ENCODE data around the gene LYPD8.
"Not testable (repeated sequence)": the region's sequence is repeated elsewhere in the genome, so short reads cannot be mapped to it uniquely, and the experiment has no call there.

LYPD8 gene

DNA sequence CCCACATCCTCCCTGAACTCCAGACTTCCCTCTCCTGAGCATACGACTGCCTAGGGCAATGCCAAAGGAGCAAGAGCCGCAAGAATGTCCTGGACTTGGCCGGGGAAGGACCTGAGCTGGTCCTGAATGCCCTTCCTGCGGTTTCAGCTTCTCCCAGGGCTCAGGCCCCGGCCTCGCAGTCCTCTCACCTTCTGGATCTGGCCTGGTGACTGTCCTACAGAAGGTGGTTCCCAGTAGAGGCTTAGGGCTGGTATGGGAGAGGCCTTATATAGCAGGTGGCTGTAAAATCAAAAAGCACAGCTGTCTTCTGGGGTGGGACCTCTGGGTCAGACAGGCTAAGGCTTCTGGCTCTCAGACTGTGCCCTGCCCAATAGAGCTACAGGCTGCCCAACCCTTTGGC, at the start of gene LYPD8:
Gene LYPD8, minus strand, starts transcription at position 243 of the 400 bp plus-strand sequence. CDS start 4,678 bp downstream, outside the sequence.
- Histone ChIP-seq H3K4me1 (ENCODE audit: control insufficient read depth, insufficient read depth, low read length) (no peaks in the 10 kb centered on the region), H3K27me3 (ENCODE audit: control insufficient read depth in 1 of 2, insufficient read depth in 2 of 2, low read length in 2 of 2) (no peaks in the 10 kb centered on the region), H3K36me3 (ENCODE audit: control insufficient read depth in 2 of 2, insufficient read depth in 2 of 2, low read length in 2 of 2) (no peaks in the 10 kb centered on the region), H3K9me3 (ENCODE audit: control insufficient read depth in 2 of 2, low read length in 2 of 2) (no peaks in the 10 kb centered on the region), H3K4me3 (ENCODE audit: low read length in 2 of 2) (no peak within 1 kb of the TSS), H3K27ac (ENCODE audit: low read length) (no peak within 1 kb of the TSS), H3K9ac (ENCODE audit: low read length in 2 of 2) (no peak within 1 kb of the TSS)

DNA sequence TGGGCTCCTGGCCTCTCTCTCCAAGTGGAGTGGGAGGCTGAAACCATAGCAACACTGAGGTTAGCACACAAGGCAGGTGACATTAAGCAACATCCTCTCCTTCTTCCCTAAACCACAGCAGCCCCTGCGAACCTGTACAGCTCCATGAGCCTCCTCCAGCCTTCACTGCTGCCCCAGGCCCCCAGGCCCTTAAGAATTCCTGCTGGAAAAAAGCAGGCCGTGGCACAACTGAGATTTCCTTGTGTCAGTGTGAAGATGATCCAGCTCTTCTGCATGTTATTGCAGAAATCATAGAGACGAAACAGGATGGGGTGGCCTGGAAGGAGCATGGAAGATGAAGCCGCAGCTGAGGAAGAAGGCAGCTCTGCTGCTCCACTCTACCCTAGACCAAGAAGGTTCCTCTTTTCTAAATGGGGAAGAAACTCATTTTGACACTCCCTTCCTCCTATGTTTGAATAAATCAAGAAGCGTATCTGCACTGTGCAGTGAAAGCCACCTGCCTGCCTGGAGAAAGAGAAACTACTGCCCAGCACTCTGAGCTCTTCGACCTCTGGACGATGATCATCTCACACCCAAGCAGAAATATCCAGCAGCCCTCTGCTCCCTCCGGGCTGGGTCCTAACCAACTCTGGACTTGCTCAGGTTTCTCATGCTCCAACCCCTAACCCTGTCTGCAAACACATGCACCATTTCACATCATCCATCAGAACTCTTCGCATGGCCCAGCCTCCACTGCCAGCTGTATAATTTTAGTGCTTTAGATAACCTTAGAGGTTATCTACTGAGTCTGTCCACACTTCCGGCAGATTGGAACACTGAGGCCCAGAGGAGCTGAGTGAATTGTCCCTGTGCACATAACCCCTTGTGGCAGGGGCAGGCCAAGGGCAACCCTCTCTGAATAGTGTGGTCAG, 49.5 kb upstream of the LYPD8 start:
- H3K27me3 ChIP-seq (ENCODE audit: control insufficient read depth in 1 of 2, insufficient read depth in 2 of 2, low read length in 2 of 2), result no peaks in the 10 kb centered on the region
- no peak overlapping the region for H3K27ac ChIP-seq (ENCODE audit: low read length)
- H3K4me1 ChIP-seq (ENCODE audit: control insufficient read depth, insufficient read depth, low read length), result peaks cover 4% of the 10 kb centered on the region
- no peak overlapping the region for H3K4me3 ChIP-seq (ENCODE audit: low read length in 2 of 2)
- no peak overlapping the region for H3K9ac ChIP-seq (ENCODE audit: low read length in 2 of 2)
- no peaks in the 10 kb centered on the region for H3K36me3 ChIP-seq (ENCODE audit: control insufficient read depth in 2 of 2, insufficient read depth in 2 of 2, low read length in 2 of 2)
- no peaks in the 10 kb centered on the region for H3K9me3 ChIP-seq (ENCODE audit: control insufficient read depth in 2 of 2, low read length in 2 of 2)

DNA sequence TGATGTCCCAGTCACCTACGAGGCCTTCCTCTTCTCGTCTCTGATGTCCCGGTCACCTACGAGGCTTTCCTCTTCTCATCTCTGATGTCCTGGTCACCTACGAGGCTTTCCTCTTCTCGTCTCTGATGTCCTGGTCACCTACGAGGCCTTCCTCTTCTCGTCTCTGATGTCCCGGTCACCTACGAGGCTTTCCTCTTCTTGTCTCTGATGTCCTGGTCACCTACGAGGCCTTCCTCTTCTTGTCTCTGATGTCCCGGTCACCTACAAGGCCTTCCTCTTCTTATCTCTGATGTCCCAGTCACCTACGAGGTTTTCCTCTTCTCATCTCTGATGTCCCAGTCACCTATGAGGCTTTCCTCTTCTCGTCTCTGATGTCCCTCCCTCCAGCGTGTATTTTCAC, 47.9 kb upstream of the LYPD8 start:
- H3K36me3 ChIP-seq (ENCODE audit: control insufficient read depth in 2 of 2, insufficient read depth in 2 of 2, low read length in 2 of 2); H3K4me1 ChIP-seq (ENCODE audit: control insufficient read depth, insufficient read depth, low read length); H3K4me3 ChIP-seq (ENCODE audit: low read length in 2 of 2); H3K9me3 ChIP-seq (ENCODE audit: control insufficient read depth in 2 of 2, low read length in 2 of 2); H3K27ac ChIP-seq (ENCODE audit: low read length); H3K27me3 ChIP-seq (ENCODE audit: control insufficient read depth in 1 of 2, insufficient read depth in 2 of 2, low read length in 2 of 2); H3K9ac ChIP-seq (ENCODE audit: low read length in 2 of 2): not testable (repeated sequence)

GRCh38 chr1:248802454-248802853, 46.9 kb upstream of the LYPD8 start:
- H3K9ac ChIP-seq (ENCODE audit: low read length in 2 of 2), result no peak overlapping the region
- H3K4me3 ChIP-seq (ENCODE audit: low read length in 2 of 2), result no peak overlapping the region
- H3K27me3 ChIP-seq (ENCODE audit: control insufficient read depth in 1 of 2, insufficient read depth in 2 of 2, low read length in 2 of 2), result no peaks in the 10 kb centered on the region
- H3K27ac ChIP-seq (ENCODE audit: low read length), result no peak overlapping the region
- no peaks in the 10 kb centered on the region for H3K36me3 ChIP-seq (ENCODE audit: control insufficient read depth in 2 of 2, insufficient read depth in 2 of 2, low read length in 2 of 2)
- H3K4me1 ChIP-seq (ENCODE audit: control insufficient read depth, insufficient read depth, low read length), result peaks cover 4% of the 10 kb centered on the region
- H3K9me3 ChIP-seq (ENCODE audit: control insufficient read depth in 2 of 2, low read length in 2 of 2), result no peaks in the 10 kb centered on the region

GRCh38 chr1:248800459-248800858, 44.9 kb upstream of the LYPD8 start:
- Histone ChIP-seq H3K4me3 (ENCODE audit: low read length in 2 of 2) (no peak overlapping the region), H3K9ac (ENCODE audit: low read length in 2 of 2) (no peak overlapping the region), H3K27me3 (ENCODE audit: control insufficient read depth in 1 of 2, insufficient read depth in 2 of 2, low read length in 2 of 2) (peaks cover 0 to 2% of the 10 kb centered on the region in 2 donors), H3K27ac (ENCODE audit: low read length) (no peak overlapping the region), H3K4me1 (ENCODE audit: control insufficient read depth, insufficient read depth, low read length) (no peaks in the 10 kb centered on the region), H3K9me3 (ENCODE audit: control insufficient read depth in 2 of 2, low read length in 2 of 2) (peaks cover 0 to 3% of the 10 kb centered on the region in 2 donors), H3K36me3 (ENCODE audit: control insufficient read depth in 2 of 2, insufficient read depth in 2 of 2, low read length in 2 of 2) (no peaks in the 10 kb centered on the region)

DNA sequence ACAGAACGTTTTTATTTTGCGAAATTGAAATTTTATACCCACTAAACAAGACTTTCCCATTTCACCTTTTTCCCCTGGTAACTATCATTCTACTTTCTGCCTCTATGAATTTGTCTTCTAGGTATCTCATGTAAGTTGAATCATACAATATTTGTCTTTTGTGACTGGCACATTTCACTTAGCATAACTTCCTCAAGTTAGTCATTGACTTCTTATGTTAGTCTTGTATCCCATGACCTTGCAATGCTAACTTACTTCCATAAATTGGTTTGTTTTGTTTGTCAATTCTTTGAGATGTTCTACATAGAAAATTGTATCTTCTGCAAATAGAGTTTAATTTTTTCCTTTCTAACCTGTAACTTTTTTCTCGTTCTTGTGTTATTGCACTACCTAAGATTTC, 43.2 kb upstream of the LYPD8 start:
- Histone ChIP-seq H3K27ac (ENCODE audit: low read length) (no peak overlapping the region), H3K4me3 (ENCODE audit: low read length in 2 of 2) (no peak overlapping the region), H3K36me3 (ENCODE audit: control insufficient read depth in 2 of 2, insufficient read depth in 2 of 2, low read length in 2 of 2) (no peaks in the 10 kb centered on the region), H3K27me3 (ENCODE audit: control insufficient read depth in 1 of 2, insufficient read depth in 2 of 2, low read length in 2 of 2) (peaks cover 0 to 2% of the 10 kb centered on the region in 2 donors), H3K9me3 (ENCODE audit: control insufficient read depth in 2 of 2, low read length in 2 of 2) (peaks cover 3 to 4% of the 10 kb centered on the region in 2 donors), H3K4me1 (ENCODE audit: control insufficient read depth, insufficient read depth, low read length) (no peaks in the 10 kb centered on the region), H3K9ac (ENCODE audit: low read length in 2 of 2) (no peak overlapping the region)

DNA sequence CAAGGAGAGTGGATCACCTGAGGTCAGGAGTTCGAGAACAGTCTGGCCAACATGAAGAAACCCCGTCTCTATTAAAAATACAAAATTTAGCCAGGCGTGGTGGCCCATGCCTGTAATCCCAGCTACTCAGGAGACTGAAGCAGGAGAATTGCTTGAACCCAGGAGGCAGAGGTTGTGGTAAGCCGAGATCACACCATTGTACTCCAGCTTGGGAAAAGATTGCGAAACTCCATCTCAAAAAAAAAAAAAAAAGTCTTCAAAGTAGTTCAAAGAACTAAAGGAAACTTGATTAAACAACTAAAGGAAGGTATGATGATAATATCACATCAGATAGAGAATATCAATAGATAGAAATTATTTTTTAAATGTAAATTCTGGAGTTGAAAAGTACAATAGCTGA, 39.1 kb upstream of the LYPD8 start:
- H3K36me3 ChIP-seq (ENCODE audit: control insufficient read depth in 2 of 2, insufficient read depth in 2 of 2, low read length in 2 of 2); H3K4me3 ChIP-seq (ENCODE audit: low read length in 2 of 2); H3K9ac ChIP-seq (ENCODE audit: low read length in 2 of 2); H3K9me3 ChIP-seq (ENCODE audit: control insufficient read depth in 2 of 2, low read length in 2 of 2); H3K27ac ChIP-seq (ENCODE audit: low read length); H3K27me3 ChIP-seq (ENCODE audit: control insufficient read depth in 1 of 2, insufficient read depth in 2 of 2, low read length in 2 of 2); H3K4me1 ChIP-seq (ENCODE audit: control insufficient read depth, insufficient read depth, low read length): not testable (repeated sequence)

GRCh38 chr1:248793592-248793991, 38.0 kb upstream of the LYPD8 start:
- H3K27ac ChIP-seq (ENCODE audit: low read length), result no peak overlapping the region

DNA sequence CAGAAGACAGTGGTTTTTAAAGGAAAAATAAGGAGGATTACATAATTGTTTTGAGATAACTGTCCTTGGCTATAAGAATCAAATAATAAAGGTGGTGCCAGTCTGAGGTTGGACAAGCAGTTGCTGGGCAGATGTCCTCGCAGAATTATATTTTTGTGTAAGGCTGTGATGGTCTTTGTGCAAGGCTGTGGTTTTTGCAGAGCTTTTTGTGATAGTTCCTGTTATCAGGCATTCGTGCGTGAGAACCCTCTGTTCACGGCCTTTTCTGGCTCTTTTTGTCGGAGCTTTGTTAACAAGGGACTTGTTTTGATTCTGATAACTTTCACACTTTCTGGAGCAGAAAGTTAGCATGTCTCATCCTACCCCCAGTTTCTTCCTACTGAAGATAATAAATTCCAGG, 36.8 kb upstream of the LYPD8 start:
- Histone ChIP-seq H3K27ac (ENCODE audit: low read length) (no peak overlapping the region), H3K4me3 (ENCODE audit: low read length in 2 of 2) (no peak overlapping the region), H3K36me3 (ENCODE audit: control insufficient read depth in 2 of 2, insufficient read depth in 2 of 2, low read length in 2 of 2) (no peaks in the 10 kb centered on the region), H3K4me1 (ENCODE audit: control insufficient read depth, insufficient read depth, low read length) (no peaks in the 10 kb centered on the region), H3K27me3 (ENCODE audit: control insufficient read depth in 1 of 2, insufficient read depth in 2 of 2, low read length in 2 of 2) (peaks cover 0 to 2% of the 10 kb centered on the region in 2 donors), H3K9ac (ENCODE audit: low read length in 2 of 2) (no peak overlapping the region), H3K9me3 (ENCODE audit: control insufficient read depth in 2 of 2, low read length in 2 of 2) (peaks cover 3 to 4% of the 10 kb centered on the region in 2 donors)

More at GRCh38 chr1:248793592-248793991, 38.0 kb upstream of the LYPD8 start:
- Histone ChIP-seq H3K9ac (ENCODE audit: low read length in 2 of 2) (no peak overlapping the region), H3K36me3 (ENCODE audit: control insufficient read depth in 2 of 2, insufficient read depth in 2 of 2, low read length in 2 of 2) (no peaks in the 10 kb centered on the region), H3K4me3 (ENCODE audit: low read length in 2 of 2) (no peak overlapping the region), H3K27me3 (ENCODE audit: control insufficient read depth in 1 of 2, insufficient read depth in 2 of 2, low read length in 2 of 2) (peaks cover 0 to 2% of the 10 kb centered on the region in 2 donors), H3K4me1 (ENCODE audit: control insufficient read depth, insufficient read depth, low read length) (no peaks in the 10 kb centered on the region), H3K9me3 (ENCODE audit: control insufficient read depth in 2 of 2, low read length in 2 of 2) (peaks cover 3 to 4% of the 10 kb centered on the region in 2 donors)

- Histone ChIP-seq H3K27ac (ENCODE audit: low read length) (no peak overlapping the region), H3K4me1 (ENCODE audit: control insufficient read depth, insufficient read depth, low read length) (no peaks in the 10 kb centered on the region), H3K9ac (ENCODE audit: low read length in 2 of 2) (no peak overlapping the region), H3K4me3 (ENCODE audit: low read length in 2 of 2) (no peak overlapping the region), H3K36me3 (ENCODE audit: control insufficient read depth in 2 of 2, insufficient read depth in 2 of 2, low read length in 2 of 2) (no peaks in the 10 kb centered on the region), H3K27me3 (ENCODE audit: control insufficient read depth in 1 of 2, insufficient read depth in 2 of 2, low read length in 2 of 2) (peaks cover 0 to 2% of the 10 kb centered on the region in 2 donors), H3K9me3 (ENCODE audit: control insufficient read depth in 2 of 2, low read length in 2 of 2) (peaks cover 3 to 4% of the 10 kb centered on the region in 2 donors)
Measured at GRCh38 chr1:248791010-248791409, 35.5 kb upstream of the LYPD8 start.

GRCh38 chr1:248790456-248790855, 34.9 kb upstream of the LYPD8 start:
- Histone ChIP-seq H3K27ac (ENCODE audit: low read length) (no peak overlapping the region), H3K9me3 (ENCODE audit: control insufficient read depth in 2 of 2, low read length in 2 of 2) (peaks cover 1 to 3% of the 10 kb centered on the region in 2 donors), H3K27me3 (ENCODE audit: control insufficient read depth in 1 of 2, insufficient read depth in 2 of 2, low read length in 2 of 2) (no peaks in the 10 kb centered on the region), H3K4me1 (ENCODE audit: control insufficient read depth, insufficient read depth, low read length) (no peaks in the 10 kb centered on the region), H3K36me3 (ENCODE audit: control insufficient read depth in 2 of 2, insufficient read depth in 2 of 2, low read length in 2 of 2) (no peaks in the 10 kb centered on the region), H3K4me3 (ENCODE audit: low read length in 2 of 2) (no peak overlapping the region), H3K9ac (ENCODE audit: low read length in 2 of 2) (no peak overlapping the region)

All from stomach smooth muscle (tissue), 2 donors.